HG02623 (cell line): ENCODE measurements around the gene HDAC4.
"Not testable (repeated sequence)": the region's sequence is repeated elsewhere in the genome, so short reads cannot be mapped to it uniquely, and the experiment has no call there.

Experiments used
- ATAC-seq: cut with Tn5 transposase; IDR thresholded peaks from one replicate; pipeline ENCODE4 v1.9.1; 2021; ENCODE audit warnings: moderate library complexity; ENCODE audit not compliant: unreplicated experiment

Gene HDAC4

GRCh38 chr2:239285071-239285931 is 115.5 kb downstream of the HDAC4 start:
- no peak for ATAC-seq

GRCh38 chr2:239283961-239284795 is 116.6 kb downstream of the HDAC4 start:
- no peak for ATAC-seq

DNA sequence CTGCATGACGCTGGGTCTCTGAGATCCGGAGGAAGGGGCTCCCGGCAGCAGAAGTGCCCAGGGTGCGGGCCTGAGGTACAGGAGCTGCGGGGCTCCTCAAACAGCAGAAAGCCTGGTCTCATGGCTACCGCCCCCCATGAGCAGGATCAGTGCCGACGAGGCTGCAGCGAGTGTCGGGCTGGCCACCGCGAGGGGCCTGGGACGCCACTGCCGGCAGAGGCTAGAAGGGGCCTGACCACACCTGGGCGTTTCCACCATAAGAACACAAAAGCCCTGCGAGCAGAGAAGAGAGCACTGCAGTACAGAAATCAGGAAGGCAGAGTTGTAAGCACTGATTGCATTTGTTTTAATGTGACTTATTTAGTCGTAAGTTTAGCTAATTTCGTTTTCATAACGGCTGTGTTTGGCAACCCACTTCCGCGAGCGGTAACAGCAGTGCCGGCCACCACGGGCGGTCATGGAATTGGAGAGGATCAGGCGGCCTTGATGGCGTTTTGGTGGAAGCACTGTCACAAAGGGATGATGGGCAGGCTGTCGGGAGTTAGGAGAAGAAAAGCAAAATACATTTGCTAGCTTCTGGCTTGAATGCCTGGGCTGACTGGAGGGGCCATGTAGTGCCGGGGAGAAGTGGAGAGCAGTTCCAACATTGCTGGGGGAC is 117.4 kb downstream of the HDAC4 start:
- ATAC-seq = no peak

DNA sequence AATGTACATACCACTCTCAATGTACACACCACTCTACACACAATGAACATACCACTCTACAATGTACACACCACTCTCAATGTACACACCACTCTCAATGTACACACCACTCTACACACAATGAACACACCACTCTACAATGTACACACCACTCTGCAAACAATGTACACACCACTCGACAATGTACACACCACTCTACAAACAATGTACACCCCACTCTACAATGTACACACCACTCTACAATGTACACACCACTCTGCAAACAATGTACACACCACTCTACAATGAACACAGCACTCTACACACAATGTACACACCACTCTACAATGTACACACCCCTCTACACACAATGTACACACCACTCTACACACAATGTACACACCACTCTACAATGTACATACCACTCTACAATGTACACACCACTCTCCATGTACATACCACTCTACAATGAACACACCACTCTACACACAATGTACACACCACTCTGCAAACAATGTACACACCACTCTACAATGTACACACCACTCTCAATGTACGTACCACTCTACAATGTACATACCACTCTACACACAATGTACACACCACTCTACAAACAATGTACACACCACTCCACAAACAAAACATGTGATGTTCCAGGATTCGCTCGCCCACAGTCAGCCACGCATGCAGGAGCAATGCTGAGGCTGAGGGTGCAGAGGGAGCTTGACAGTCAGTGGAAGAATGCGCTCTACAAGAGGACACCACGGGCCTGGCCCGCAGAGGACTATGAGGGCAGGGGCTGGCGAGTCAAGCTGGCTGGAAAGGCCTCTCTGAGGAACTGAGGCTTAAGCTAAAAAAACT is 118.2 kb downstream of the HDAC4 start:
- no peak for ATAC-seq

DNA sequence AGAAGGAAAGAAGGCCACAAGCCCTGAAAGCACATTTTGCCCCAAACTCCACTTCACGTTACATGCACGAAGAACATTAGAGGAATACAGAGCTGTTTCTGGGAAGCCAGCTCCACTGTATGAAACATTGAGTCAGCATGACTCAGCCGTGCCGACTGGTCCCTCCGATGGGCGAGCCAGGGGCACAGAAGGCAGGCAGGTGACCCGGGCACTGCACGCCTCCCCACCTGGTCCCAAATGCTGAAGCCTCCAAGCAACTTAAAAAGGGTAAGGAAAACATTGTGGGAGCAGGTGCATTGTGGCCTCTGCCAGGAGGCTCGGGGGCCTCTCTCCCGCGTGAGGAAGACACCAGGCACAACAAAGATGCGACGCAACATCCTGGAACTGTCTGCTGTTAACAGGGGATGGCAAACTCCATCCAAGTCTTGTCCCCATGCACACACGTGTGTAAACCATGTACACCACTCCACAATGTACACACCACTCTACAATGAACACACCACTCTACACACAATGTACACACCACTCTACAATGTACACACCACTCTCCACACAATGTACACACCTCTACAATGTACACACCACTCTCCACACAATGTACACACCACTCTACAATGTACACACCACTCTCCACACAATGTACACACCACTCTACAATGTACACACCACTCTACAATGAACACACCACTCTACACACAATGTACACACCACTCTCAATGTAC is 120.4 kb downstream of the HDAC4 start:
- not testable (repeated sequence) for ATAC-seq

- ATAC-seq = no peak
Measured at GRCh38 chr2:239279508-239280295, 121.1 kb downstream of the HDAC4 start.

DNA sequence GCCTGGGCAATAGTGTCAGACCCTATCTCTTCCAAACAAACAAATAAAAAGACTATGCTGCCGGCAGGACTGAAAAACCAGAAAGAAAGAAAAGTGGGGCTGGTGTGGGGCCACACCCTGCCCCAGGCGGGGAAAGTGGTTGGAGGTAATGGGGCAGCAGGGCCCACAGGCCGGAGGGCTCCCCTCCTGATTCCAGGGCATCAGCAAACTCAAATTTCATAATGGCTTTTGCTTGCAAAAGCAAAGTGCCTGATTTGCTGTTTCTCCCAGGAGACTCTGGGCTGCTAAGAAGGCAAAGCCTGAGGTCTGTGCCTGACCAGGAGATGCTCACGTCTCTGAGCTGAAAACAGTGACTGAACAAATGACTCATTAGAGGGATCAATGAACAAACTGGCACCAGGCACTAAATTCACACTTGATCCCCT is 121.9 kb downstream of the HDAC4 start:
- no peak for ATAC-seq

DNA sequence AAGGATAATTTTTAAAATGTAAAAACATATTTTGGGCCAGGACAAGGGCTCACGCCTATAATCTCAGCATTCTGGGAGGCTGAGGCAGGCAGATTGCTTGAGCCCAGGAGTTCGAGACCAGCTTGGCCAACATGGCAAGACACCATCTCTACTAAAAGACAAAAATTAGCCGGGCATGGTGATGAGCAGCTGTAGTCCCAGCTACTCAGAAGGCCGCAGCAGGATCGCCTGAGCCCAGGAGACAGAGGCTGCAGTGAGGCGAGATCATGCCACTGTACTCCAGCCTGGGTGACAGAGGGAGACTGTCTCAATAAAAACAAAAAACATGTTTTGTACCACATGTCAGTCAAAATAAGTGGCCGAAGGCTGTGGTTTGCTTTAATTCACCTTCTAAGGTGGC is 122.5 kb downstream of the HDAC4 start:
- ATAC-seq = no peak

DNA sequence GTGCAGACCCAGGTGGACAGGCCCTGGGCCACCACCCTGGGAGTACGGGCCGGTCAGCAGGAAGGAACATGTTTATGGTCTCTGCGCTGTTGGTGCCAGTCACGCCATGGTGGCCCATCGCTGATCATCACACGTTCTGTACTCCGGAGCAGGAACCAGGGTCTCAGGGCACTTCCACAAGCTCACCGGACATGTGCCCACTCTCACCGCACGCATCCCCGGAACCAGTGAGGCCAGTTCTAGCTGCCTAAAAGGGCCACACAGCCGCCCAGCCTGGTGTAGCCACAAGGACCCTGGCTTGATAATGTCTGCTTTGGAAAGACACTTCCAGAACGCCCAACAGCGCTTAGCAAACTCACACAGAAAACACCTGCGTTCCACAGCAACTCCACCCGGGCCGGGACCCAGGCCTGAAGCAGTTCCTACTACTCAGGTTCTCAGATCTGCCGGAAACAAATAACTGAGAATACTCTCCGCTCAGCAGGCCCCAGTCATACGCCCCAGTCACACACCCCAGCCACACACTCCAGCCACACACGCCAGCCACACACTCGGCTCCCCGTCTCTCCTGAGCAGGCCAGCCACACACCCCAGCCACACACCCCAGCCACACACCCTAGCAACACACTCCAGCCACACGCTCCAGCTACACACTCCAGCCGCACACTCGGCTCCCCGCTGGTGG is 123.3 kb downstream of the HDAC4 start:
- ATAC-seq = no peak

GRCh38 chr2:239276851-239277250 is 124.0 kb downstream of the HDAC4 start:
- ATAC-seq = no peak

GRCh38 chr2:239275847-239276831 is 124.7 kb downstream of the HDAC4 start:
- no peak for ATAC-seq

DNA sequence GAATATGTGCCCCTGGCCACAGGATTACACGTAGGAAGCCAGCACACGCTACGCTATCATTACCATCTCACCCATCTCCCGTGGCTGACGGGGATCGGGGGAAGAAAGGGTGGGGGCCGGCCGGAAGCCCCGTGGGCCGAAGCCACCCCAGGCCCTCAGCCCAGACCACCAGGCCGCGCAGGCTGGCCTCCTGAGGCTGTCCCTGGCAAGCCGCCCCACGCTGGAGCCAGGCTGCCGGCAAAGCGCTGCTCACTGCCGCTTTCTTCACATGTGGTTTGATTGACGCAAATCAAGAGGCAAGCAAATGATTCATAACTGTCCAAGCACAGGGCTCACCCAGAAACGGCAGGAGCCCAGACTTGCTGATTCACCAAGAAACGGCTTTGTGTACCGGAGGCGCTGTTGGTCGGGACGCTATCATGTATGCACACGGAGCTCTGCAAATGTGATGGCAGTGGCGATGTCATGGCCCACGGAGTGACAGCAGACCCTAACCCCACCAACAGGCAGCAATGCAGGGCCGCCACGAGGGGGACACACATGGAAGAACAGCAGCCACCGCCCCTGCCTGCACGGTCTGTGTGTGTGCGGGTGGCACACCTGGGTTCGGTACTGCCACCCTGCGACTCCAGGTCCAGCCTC is 125.7 kb downstream of the HDAC4 start:
- no peak for ATAC-seq

GRCh38 chr2:239274391-239275043 is 126.3 kb downstream of the HDAC4 start:
- no peak for ATAC-seq

DNA sequence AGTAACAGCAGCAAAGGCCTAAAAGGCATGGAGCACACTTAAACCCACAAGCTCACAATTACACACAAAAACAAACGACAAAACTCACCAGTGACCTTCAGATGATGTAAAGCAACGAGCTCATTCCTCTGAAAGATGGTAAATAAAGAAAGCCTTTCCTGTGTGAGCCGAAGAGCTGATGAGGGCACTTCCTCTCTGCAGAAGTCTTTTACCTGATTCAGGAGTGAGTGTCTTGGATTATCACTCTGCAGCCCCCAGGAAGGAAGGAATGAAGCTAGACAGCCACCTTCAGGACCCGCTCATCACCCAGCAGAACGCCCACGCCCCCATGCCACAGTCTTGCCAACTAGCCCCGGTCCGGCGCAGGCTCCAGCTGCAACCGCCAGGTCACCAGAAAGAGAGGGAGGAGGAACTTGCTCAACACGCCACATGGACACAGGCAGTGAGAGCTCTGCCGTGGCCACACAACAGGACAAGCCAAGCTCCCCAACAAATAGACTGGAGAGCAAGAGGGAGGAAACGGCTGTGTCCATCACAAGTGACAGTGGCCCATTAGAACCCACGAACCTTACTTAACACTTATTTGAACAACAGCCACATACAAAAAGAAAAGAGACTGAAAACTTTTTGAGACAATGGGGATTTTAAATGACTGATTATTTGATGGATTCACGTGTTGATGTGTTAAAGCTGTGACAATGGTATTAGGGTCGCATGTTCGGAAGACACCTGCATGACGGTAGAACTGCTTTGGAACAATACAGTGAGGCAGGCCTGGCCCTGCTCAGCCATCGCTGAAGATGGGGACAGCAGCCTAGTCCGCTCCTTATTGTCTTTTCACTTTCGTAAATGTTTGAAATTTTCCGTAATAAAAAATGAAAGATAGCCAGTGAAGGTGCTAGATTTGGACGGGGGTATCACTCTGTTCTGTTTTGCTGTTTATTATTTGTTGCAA is 127.3 kb downstream of the HDAC4 start:
- no peak for ATAC-seq

- no peak for ATAC-seq
Measured at GRCh38 chr2:239272626-239273025, 128.2 kb downstream of the HDAC4 start.
